ENCODE data around the gene MMP11. TPM values are rescaled to one million over a fixed set of nuclear protein-coding genes. Genes with fewer than 3 reads are reported as not detected.

Gene MMP11
- total RNA-seq, 1 donor from 2014 or later: 12.2 TPM

DNA sequence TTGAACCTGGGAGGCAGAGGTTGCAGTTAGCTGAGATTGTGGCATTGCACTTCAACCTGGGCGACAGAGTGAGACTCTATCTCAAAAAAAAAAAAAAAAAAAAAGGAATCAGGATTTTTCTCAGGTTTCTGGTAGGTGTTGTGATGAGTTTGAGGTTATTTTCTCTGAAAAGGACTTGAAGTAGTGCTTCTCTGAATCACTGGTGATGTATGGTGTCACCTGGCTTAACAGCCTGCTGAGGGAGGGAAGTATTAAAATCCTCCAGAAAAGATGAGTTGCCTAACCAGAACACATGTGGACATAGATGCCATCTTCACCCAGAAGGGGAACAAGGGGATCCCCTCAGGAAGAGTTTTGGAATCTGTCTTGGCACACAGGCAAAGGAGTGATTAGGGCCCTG, 34.2 kb downstream of the MMP11 start:
- Mint-ChIP-seq H3K4me3 (ENCODE audit: unreplicated experiment) (no peak overlapping the region), H3K36me3 (ENCODE audit: low read depth, unreplicated experiment) (peaks cover 12% of the 10 kb centered on the region), H3K27me3 (ENCODE audit: low read depth, unreplicated experiment) (no peaks in the 10 kb centered on the region), H3K4me1 (ENCODE audit: low read depth, unreplicated experiment) (no peaks in the 10 kb centered on the region), H3K9me3 (ENCODE audit: unreplicated experiment) (no peaks in the 10 kb centered on the region), H3K27ac (ENCODE audit: unreplicated experiment) (no peak overlapping the region)
- H3K27ac ChIP-seq (ENCODE audit: low read depth, low read length): no peak overlapping the region
- H3K79me2 ChIP-seq (ENCODE audit: insufficient read depth, low read length): no peaks in the 10 kb centered on the region
- H2AFZ ChIP-seq (ENCODE audit: low read depth, low read length): no peak overlapping the region
- peaks cover 44% of the 10 kb centered on the region for H3K36me3 ChIP-seq (ENCODE audit: insufficient read depth, low read length)
- no peaks in the 10 kb centered on the region for H3K4me1 ChIP-seq (ENCODE audit: insufficient read depth, low read length)
- no peak overlapping the region for H3K4me3 ChIP-seq (ENCODE audit: insufficient read depth, low read depth, low read length)
- H3K27me3 ChIP-seq (ENCODE audit: insufficient read depth, low read length): no peaks in the 10 kb centered on the region
- H4K20me1 ChIP-seq (ENCODE audit: insufficient read depth, low read length): peaks cover 8% of the 10 kb centered on the region
- TF ChIP-seq, protein P1, sequence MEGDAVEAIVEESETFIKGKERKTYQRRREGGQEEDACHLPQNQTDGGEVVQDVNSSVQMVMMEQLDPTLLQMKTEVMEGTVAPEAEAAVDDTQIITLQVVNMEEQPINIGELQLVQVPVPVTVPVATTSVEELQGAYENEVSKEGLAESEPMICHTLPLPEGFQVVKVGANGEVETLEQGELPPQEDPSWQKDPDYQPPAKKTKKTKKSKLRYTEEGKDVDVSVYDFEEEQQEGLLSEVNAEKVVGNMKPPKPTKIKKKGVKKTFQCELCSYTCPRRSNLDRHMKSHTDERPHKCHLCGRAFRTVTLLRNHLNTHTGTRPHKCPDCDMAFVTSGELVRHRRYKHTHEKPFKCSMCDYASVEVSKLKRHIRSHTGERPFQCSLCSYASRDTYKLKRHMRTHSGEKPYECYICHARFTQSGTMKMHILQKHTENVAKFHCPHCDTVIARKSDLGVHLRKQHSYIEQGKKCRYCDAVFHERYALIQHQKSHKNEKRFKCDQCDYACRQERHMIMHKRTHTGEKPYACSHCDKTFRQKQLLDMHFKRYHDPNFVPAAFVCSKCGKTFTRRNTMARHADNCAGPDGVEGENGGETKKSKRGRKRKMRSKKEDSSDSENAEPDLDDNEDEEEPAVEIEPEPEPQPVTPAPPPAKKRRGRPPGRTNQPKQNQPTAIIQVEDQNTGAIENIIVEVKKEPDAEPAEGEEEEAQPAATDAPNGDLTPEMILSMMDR (IDR thresholded peaks at IDR 0.05; ENCODE audit: insufficient read depth, low read depth, low read length): no peak
- TF ChIP-seq EZH2 (IDR thresholded peaks at IDR 0.05; ENCODE audit: insufficient read depth, low read length): no peak
- no peak for FAIRE-seq
- no peaks in the 10 kb centered on the region for H3K9me3 ChIP-seq (ENCODE audit: insufficient read depth, low read depth, low read length)
- DNase-seq (ENCODE audit: low read depth): no peak
- no peak overlapping the region for H3K4me2 ChIP-seq (ENCODE audit: low read length)
- H3K9ac ChIP-seq (ENCODE audit: low read length): no peak overlapping the region

DNA sequence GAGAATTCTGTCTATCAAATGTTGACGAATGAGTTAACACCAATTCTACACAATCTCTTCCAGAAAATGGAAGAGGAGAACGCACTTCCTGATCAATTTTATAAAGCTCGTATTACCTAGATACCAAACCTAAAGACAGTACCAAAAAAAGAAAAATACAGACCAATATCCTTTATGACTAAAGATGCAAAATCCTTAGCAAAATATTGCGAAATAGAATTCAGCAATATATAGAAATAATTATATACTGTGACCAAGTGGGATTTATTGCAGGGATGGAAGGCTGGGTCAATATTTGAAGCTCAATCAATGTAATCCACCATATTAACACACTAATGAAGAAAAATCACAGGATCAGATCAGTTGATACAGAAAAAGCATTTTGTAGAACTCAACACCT, 39.7 kb downstream of the MMP11 start:
- no peak overlapping the region for H3K4me2 ChIP-seq (ENCODE audit: low read length)

DNA sequence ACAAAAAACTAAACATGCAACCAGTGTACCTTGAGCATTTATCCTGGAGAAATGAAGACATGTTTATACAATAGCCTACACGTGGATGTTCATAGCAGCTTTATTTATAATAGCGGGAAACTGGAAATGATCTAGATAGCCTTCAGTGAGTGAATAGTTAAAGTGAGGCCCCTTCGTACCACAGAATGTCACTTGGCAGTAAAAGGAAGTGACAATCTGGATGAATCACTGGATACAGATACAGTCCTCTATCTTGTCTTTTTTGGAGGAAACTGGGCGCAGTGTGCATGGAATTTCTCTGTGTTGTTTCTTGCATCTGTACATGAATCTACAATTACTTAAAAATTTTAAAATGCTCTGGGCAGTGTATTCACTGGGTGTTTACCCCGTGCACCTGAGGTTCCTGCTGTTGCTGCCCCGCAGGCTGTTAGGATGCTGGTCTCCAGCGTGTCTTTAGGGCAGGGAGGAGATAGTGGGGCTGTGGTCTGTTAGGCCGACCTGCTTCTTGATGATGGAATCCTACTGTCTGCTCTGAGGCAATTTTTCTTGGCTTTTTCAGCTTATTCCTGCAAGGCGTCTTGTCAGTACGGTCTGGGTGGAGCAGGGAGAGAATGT, 43.0 kb downstream of the MMP11 start:
- Mint-ChIP-seq H3K27ac (ENCODE audit: unreplicated experiment) (no peak overlapping the region), H3K27me3 (ENCODE audit: low read depth, unreplicated experiment) (no peaks in the 10 kb centered on the region)
- peaks cover 30% of the 10 kb centered on the region for H3K36me3 ChIP-seq (ENCODE audit: insufficient read depth, low read length)

More for the DNA sequence above, 39.7 kb downstream of the MMP11 start:
- no peaks in the 10 kb centered on the region for H3K4me1 ChIP-seq (ENCODE audit: insufficient read depth, low read length)
- peaks cover 2% of the 10 kb centered on the region for H3K36me3 Mint-ChIP-seq (ENCODE audit: low read depth, unreplicated experiment)
- no peaks in the 10 kb centered on the region for H3K27me3 ChIP-seq (ENCODE audit: insufficient read depth, low read length)
- H3K4me1 Mint-ChIP-seq (ENCODE audit: low read depth, unreplicated experiment): peaks cover 7% of the 10 kb centered on the region
- H3K27me3 Mint-ChIP-seq (ENCODE audit: low read depth, unreplicated experiment): no peaks in the 10 kb centered on the region
- H2AFZ ChIP-seq (ENCODE audit: low read depth, low read length): no peak overlapping the region
- FAIRE-seq (no peak), DNase-seq (ENCODE audit: low read depth) (no peak)
- no peaks in the 10 kb centered on the region for H3K9me3 ChIP-seq (ENCODE audit: insufficient read depth, low read depth, low read length)
- H4K20me1 ChIP-seq (ENCODE audit: insufficient read depth, low read length): peaks cover 6% of the 10 kb centered on the region
- TF ChIP-seq, protein P1 (IDR thresholded peaks at IDR 0.05; ENCODE audit: insufficient read depth, low read depth, low read length): no peak
- no peak for TF ChIP-seq EZH2 (IDR thresholded peaks at IDR 0.05; ENCODE audit: insufficient read depth, low read length)
- no peak overlapping the region for H3K9ac ChIP-seq (ENCODE audit: low read length)
- peaks cover 20% of the 10 kb centered on the region for H3K36me3 ChIP-seq (ENCODE audit: insufficient read depth, low read length)
- no peaks in the 10 kb centered on the region for H3K9me3 Mint-ChIP-seq (ENCODE audit: unreplicated experiment)
- H3K27ac Mint-ChIP-seq (ENCODE audit: unreplicated experiment): no peak overlapping the region
- no peak overlapping the region for H3K4me3 Mint-ChIP-seq (ENCODE audit: unreplicated experiment)
- no peak overlapping the region for H3K27ac ChIP-seq (ENCODE audit: low read depth, low read length)
- no peaks in the 10 kb centered on the region for H3K79me2 ChIP-seq (ENCODE audit: insufficient read depth, low read length)
- no peak overlapping the region for H3K4me3 ChIP-seq (ENCODE audit: insufficient read depth, low read depth, low read length)

More for the DNA sequence above, 43.0 kb downstream of the MMP11 start:
- no peaks in the 10 kb centered on the region for H3K9me3 ChIP-seq (ENCODE audit: insufficient read depth, low read depth, low read length)
- no peaks in the 10 kb centered on the region for H3K9me3 Mint-ChIP-seq (ENCODE audit: unreplicated experiment)
- no peak for DNase-seq (ENCODE audit: low read depth)
- H3K4me2 ChIP-seq (ENCODE audit: low read length): no peak overlapping the region
- TF ChIP-seq, protein P1 (IDR thresholded peaks at IDR 0.05; ENCODE audit: insufficient read depth, low read depth, low read length): no peak
- no peak for TF ChIP-seq EZH2 (IDR thresholded peaks at IDR 0.05; ENCODE audit: insufficient read depth, low read length)
- H3K4me3 Mint-ChIP-seq (ENCODE audit: unreplicated experiment): no peak overlapping the region
- no peak for FAIRE-seq
- H3K36me3 Mint-ChIP-seq (ENCODE audit: low read depth, unreplicated experiment): peaks cover 9% of the 10 kb centered on the region
- H3K27ac ChIP-seq (ENCODE audit: low read depth, low read length): no peak overlapping the region
- peaks cover 6% of the 10 kb centered on the region for H4K20me1 ChIP-seq (ENCODE audit: insufficient read depth, low read length)
- no peak overlapping the region for H3K9ac ChIP-seq (ENCODE audit: low read length)
- H3K4me1 Mint-ChIP-seq (ENCODE audit: low read depth, unreplicated experiment): peaks cover 7% of the 10 kb centered on the region
- no peak overlapping the region for H3K4me3 ChIP-seq (ENCODE audit: insufficient read depth, low read depth, low read length)
- no peaks in the 10 kb centered on the region for H3K27me3 ChIP-seq (ENCODE audit: insufficient read depth, low read length)
- H3K4me1 ChIP-seq (ENCODE audit: insufficient read depth, low read length): no peaks in the 10 kb centered on the region
- no peaks in the 10 kb centered on the region for H3K79me2 ChIP-seq (ENCODE audit: insufficient read depth, low read length)
- H2AFZ ChIP-seq (ENCODE audit: low read depth, low read length): no peak overlapping the region

All from astrocyte (in vitro differentiated cells and primary cell).